ENCODE data around the gene NIM1K. TPM values are rescaled to one million over a fixed set of nuclear protein-coding genes. Genes with fewer than 3 reads are reported as not detected.

The NIM1K gene
- total and polyA plus RNA-seq, 10 of the 15 experiments (the other 5 are each of a cell fraction or from before 2014, with no cell fraction given): 0.27 to 1.7 (median 0.66) TPM

DNA sequence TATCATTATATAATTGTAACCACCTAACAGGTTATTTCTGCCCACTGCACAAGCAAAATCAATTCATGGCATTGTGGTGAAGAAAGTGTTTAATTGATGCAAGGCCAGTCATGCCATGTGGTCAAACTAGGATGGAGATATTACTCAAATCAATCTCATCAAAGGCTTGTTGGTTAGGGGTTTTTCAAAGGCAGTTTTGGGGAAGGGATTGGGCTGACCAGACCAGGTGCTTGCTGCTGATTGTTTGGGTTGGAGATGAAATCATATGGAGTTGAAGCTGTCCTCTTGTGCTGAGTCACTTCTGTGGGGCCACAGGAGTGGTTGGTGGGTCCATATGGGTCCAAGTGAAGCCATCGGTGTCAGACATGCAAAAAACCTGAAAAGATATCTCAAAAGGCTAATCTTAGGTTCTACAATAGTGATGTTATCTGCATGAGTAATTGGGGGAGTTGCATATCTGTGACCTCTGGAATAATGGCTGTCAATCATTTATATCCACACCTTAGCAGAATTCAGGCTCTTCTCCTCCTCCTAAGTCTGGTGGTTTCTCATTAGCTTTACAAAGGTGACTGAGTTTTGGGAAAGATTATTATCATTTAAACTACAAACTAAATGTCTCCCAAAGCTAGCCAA is 76.3 kb downstream of the NIM1K start (continued):
- TF ChIP-seq TBL1XR1 (IDR thresholded peaks at IDR 0.05; ENCODE audit: low read depth, low read length) (0 out of 2 replicates have a peak, but pooled peaks have one; percentile 42), CBX3 (IDR thresholded peaks at IDR 0.05; ENCODE audit: borderline replicate concordance, low read depth) (no peak), SIX5 (IDR thresholded peaks at IDR 0.05; ENCODE audit: low read depth, low read length, severe bottlenecking) (no peak), YBX1 (IDR thresholded peaks at IDR 0.05) (no peak), LARP7 (IDR thresholded peaks at IDR 0.05) (no peak), TCF12 (IDR thresholded peaks at IDR 0.05; ENCODE audit: low read depth, low read length) (peak; percentile 91), MEF2B (IDR thresholded peaks at IDR 0.05; ENCODE audit: partially characterized antibody, poor library complexity, severe bottlenecking) (peak; percentile 63), ZNF24 (IDR thresholded peaks at IDR 0.05) (0 out of 2 replicates have a peak, but pooled peaks have one; percentile 24), ZBTB40 (IDR thresholded peaks at IDR 0.05; ENCODE audit: borderline replicate concordance) (no peak), CBX5 (IDR thresholded peaks at IDR 0.05; ENCODE audit: low read depth) (0 out of 2 replicates have a peak, but pooled peaks have one; percentile 32), EP300 (IDR thresholded peaks at IDR 0.05; ENCODE audit: borderline replicate concordance in 1 of 2, control insufficient read depth in 1 of 2, low read depth in 2 of 2, low read length in 2 of 2) (peak; percentile 82 to 87; a peak in 3 of 4 replicates), HCFC1 (IDR thresholded peaks at IDR 0.05; ENCODE audit: low read length) (no peak), IRF5 (IDR thresholded peaks at IDR 0.05; ENCODE audit: borderline replicate concordance) (no peak), CHD4 (IDR thresholded peaks at IDR 0.05) (no peak), SMC3 (IDR thresholded peaks at IDR 0.05; ENCODE audit: borderline replicate concordance, low read length) (no peak)
- TF ChIP-seq, protein P1, sequence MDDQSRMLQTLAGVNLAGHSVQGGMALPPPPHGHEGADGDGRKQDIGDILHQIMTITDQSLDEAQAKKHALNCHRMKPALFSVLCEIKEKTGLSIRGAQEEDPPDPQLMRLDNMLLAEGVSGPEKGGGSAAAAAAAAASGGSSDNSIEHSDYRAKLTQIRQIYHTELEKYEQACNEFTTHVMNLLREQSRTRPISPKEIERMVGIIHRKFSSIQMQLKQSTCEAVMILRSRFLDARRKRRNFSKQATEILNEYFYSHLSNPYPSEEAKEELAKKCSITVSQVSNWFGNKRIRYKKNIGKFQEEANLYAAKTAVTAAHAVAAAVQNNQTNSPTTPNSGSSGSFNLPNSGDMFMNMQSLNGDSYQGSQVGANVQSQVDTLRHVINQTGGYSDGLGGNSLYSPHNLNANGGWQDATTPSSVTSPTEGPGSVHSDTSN (IDR thresholded peaks at IDR 0.05; ENCODE audit: insufficient replicate concordance, low read depth, low read length): peak; percentile 45
- TF ChIP-seq, protein P2, sequence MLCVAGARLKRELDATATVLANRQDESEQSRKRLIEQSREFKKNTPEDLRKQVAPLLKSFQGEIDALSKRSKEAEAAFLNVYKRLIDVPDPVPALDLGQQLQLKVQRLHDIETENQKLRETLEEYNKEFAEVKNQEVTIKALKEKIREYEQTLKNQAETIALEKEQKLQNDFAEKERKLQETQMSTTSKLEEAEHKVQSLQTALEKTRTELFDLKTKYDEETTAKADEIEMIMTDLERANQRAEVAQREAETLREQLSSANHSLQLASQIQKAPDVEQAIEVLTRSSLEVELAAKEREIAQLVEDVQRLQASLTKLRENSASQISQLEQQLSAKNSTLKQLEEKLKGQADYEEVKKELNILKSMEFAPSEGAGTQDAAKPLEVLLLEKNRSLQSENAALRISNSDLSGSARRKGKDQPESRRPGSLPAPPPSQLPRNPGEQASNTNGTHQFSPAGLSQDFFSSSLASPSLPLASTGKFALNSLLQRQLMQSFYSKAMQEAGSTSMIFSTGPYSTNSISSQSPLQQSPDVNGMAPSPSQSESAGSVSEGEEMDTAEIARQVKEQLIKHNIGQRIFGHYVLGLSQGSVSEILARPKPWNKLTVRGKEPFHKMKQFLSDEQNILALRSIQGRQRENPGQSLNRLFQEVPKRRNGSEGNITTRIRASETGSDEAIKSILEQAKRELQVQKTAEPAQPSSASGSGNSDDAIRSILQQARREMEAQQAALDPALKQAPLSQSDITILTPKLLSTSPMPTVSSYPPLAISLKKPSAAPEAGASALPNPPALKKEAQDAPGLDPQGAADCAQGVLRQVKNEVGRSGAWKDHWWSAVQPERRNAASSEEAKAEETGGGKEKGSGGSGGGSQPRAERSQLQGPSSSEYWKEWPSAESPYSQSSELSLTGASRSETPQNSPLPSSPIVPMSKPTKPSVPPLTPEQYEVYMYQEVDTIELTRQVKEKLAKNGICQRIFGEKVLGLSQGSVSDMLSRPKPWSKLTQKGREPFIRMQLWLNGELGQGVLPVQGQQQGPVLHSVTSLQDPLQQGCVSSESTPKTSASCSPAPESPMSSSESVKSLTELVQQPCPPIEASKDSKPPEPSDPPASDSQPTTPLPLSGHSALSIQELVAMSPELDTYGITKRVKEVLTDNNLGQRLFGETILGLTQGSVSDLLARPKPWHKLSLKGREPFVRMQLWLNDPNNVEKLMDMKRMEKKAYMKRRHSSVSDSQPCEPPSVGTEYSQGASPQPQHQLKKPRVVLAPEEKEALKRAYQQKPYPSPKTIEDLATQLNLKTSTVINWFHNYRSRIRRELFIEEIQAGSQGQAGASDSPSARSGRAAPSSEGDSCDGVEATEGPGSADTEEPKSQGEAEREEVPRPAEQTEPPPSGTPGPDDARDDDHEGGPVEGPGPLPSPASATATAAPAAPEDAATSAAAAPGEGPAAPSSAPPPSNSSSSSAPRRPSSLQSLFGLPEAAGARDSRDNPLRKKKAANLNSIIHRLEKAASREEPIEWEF (IDR thresholded peaks at IDR 0.05; ENCODE audit: insufficient replicate concordance, low read depth, low read length): no peak
